Measurements from ENCODE around the gene COX4I1. TPM values are rescaled to one million over a fixed set of nuclear protein-coding genes. Genes with fewer than 3 reads are reported as not detected.

The COX4I1 gene
- total and polyA plus RNA-seq, 5 experiments from 2014 or later, result 750 to 1,344 (median 1,212) TPM

DNA sequence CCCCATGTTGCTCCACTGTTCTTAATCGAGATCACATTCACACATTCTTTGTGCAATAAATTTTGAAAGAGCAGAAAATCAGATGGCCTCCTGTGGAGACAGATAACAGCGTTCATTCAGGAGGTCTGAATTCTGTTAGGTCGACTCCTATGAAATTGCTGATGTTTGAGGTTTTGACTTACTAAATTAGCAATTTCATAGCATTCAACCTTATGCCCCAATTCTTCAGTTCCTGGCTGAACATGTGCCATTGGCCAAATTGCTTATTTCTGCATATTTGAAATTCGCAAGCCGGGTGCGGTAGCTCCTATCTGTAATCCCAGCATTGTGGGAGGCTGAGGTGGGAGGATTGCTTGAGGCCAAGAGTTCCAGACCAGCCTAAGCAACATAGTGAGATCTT is 26.5 kb upstream of the COX4I1 start:
- Mint-ChIP-seq H3K4me3 (no peak overlapping the region), H3K4me1 (no peaks in the 10 kb centered on the region), H3K36me3 (peaks cover 0 to 43% (median 9%) of the 10 kb centered on the region in 3 donors), H3K27me3 (no peaks in the 10 kb centered on the region), H3K27ac (no peak overlapping the region), H3K9me3 (no peaks in the 10 kb centered on the region)
- DNase-seq (peak in 1 of 10 donors; percentile 23), ATAC-seq (no peak)
- POLR2A ChIA-PET, result no interaction called here

DNA sequence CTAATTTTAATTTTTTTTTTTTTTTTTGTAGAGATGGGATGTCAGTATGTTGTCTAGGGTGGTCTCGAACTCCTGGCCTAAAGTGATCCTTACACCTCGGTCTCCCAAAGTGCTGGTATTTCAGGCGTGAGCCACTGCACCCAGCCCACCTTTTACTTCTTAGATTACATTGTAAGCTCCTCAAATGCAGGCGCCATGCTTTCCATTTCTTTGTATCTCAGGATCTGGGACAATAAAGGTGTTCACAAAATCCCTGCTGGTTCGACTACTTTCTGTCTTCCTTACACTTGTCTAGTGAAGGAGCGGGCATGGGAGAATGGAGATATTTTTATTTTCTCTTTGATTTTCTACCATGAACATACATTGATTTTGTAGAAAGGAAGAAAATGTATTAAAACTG is 25.4 kb upstream of the COX4I1 start:
- Mint-ChIP-seq H3K36me3 (peaks cover 0 to 54% (median 14%) of the 10 kb centered on the region in 3 donors), H3K9me3 (no peaks in the 10 kb centered on the region), H3K27me3 (no peaks in the 10 kb centered on the region), H3K4me3 (no peak overlapping the region), H3K4me1 (peaks cover 0 to 5% (median 0%) of the 10 kb centered on the region in 4 donors), H3K27ac (no peak overlapping the region)
- ATAC-seq (no peak), DNase-seq (no peak)
- POLR2A ChIA-PET, result interaction anchor here (0.7 to 1.2 kb wide), 5 partner anchors 13 to 355 kb away, joined by 3 to 4 read pairs (median 4); no protein-coding TSS in a partner anchor

DNA sequence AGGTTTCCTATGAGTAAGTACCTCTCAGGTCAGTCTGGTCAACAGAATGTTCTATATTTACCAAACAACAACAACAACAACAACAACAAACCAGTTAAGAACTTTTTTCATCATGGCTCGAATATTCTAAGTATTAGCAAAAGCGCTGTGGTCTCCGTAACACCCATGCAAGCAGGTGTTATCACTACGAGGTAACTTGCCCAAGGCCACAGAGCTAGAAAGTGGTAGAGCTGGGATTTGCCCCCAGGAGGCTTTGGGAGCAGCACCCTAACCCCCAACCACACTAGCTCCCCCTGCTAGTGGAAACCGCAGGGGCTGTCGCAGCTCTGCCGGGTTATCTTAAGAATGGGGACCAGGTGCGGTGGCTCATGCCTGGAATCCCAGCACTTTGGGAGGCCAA is 24.7 kb upstream of the COX4I1 start:
- Mint-ChIP-seq H3K36me3 (peaks cover 0 to 56% (median 15%) of the 10 kb centered on the region in 3 donors), H3K27me3 (no peaks in the 10 kb centered on the region), H3K4me3 (no peak overlapping the region), H3K9me3 (no peaks in the 10 kb centered on the region), H3K4me1 (peaks cover 0 to 7% (median 0%) of the 10 kb centered on the region in 4 donors), H3K27ac (peak overlapping the region in 1 of 10 donors; percentile 60)
- ATAC-seq (no peak), DNase-seq (peak in 1 of 10 donors; percentile 57)
- POLR2A ChIA-PET, result interaction anchor here (1.2 kb wide), 1 partner anchor 51 kb away, joined by 4 read pairs; no protein-coding TSS in a partner anchor

DNA sequence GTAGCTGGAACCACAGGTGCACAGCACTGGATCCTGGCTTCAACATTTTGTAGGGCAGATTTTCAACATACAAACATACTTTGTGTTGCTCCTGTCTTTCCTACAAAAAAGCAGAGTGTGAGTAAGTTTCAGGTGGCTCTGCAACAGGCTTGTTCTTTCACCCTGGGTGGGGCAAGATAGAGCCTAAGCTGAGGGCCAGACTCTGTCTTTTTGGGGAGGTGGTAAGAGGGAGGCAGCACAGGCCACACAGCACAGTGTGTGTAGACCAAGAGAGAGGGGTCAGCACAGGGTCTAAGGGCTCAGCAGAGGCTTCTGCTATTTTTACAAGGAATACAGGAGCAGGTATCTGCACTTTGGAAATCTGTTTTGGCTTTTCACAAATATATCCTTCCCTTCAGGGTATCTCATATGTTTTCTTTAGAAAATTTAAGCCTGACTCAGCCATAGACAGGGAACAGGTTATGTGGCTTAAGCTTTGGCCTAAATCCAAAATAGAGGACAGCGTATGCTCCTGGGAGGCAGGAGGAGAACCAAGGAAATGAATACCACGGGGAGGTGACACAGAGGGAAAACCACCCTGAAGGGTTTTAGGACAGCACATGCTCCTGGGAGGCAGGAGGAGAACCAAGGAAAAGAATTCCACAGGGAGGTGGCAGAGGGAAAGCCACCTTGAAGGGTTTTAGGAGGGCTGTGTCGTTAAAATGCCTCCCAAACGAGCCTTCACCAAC is 21.7 kb upstream of the COX4I1 start:
- H3K9me3 Mint-ChIP-seq, result no peaks in the 10 kb centered on the region
- H3K27ac Mint-ChIP-seq, result peak overlapping the region in 4 of 10 donors; percentile 44 to 63 (median 55)
- POLR2A ChIA-PET, result no interaction called here
- no peaks in the 10 kb centered on the region for H3K27me3 Mint-ChIP-seq
- no peak for ATAC-seq
- no peak overlapping the region for H3K4me3 Mint-ChIP-seq
- peak in 1 of 10 donors; percentile 15 for DNase-seq
- peaks cover 0 to 67% (median 16%) of the 10 kb centered on the region in 3 donors for H3K36me3 Mint-ChIP-seq
- peaks cover 0 to 7% (median 3%) of the 10 kb centered on the region in 4 donors for H3K4me1 Mint-ChIP-seq

DNA sequence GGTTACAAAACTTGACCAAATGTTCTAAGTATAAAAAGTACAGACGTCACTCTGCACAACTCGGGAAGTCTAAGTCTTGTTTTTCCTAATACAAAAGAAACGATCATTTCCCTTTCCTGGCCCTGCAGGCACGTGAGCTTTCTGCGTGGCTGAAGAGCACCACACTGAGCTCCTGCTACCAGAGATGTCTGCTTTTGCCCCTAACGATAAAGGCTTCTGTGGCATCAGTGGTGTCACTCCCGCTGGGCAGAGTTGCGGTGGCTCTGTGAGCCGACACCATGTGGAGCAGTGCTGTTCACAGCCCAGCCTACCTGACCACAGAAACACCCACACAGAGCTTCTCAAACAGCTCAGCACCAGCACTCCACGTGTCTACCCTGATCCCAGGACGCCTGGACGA is 20.6 kb upstream of the COX4I1 start:
- Mint-ChIP-seq H3K36me3 (peaks cover 0 to 76% (median 16%) of the 10 kb centered on the region in 3 donors), H3K9me3 (no peaks in the 10 kb centered on the region), H3K27me3 (no peaks in the 10 kb centered on the region), H3K27ac (peak overlapping the region in 4 of 10 donors; percentile 14 to 73 (median 40)), H3K4me3 (no peak overlapping the region), H3K4me1 (peaks cover 0 to 8% (median 5%) of the 10 kb centered on the region in 4 donors)
- POLR2A ChIA-PET, result no interaction called here
- ATAC-seq, result no peak
- no peak for DNase-seq

DNA sequence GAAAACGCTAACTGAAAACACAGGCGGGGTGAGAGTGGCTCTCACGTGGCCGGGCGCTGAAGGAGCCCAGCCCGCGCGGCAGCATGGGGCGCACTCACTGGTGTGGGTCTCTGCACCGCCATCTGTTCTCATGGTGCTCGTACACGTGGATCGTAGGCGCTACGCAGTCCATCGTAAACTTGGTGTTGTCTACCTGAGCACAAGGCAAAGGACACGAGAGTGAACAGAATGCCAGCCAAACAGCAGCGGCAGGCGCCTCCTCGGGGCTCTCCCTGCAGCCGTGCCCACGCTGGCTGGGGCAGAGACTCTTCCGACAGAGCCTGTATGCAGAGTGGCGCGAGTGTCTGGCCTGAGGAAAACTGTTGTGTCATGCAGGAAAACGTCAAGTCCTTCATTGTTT is 19.2 kb upstream of the COX4I1 start:
- POLR2A ChIA-PET, result no interaction called here
- ATAC-seq (no peak), DNase-seq (no peak)
- Mint-ChIP-seq H3K27ac (no peak overlapping the region), H3K27me3 (no peaks in the 10 kb centered on the region), H3K4me3 (no peak overlapping the region), H3K4me1 (peaks cover 0 to 8% (median 5%) of the 10 kb centered on the region in 4 donors), H3K36me3 (peaks cover 0 to 75% (median 16%) of the 10 kb centered on the region in 3 donors), H3K9me3 (no peaks in the 10 kb centered on the region)

DNA sequence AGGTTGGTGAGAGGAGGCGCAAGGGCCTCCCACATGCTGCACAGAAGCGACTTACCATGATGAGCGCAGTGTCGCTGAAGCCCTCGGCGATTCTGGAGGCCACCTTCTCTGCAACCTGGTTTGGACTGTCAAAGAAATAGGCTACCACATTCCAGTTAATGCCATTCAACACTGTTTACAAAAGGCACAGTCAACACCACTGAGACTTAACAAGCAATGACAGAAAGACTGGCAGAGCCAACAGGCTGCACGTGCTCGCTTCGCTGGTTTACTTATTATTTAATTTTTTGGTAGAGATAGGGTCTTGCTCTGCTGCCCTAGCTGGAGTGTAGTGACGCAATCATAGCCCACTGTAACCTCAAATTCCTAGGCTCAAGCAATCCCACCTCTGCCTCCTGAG is 18.3 kb upstream of the COX4I1 start:
- Mint-ChIP-seq H3K4me1 (peaks cover 7 to 15% (median 9%) of the 10 kb centered on the region in 4 donors), H3K27ac (peak overlapping the region in 2 of 10 donors; percentile 22 to 62), H3K27me3 (no peaks in the 10 kb centered on the region), H3K36me3 (peaks cover 0 to 81% (median 16%) of the 10 kb centered on the region in 3 donors), H3K4me3 (no peak overlapping the region), H3K9me3 (no peaks in the 10 kb centered on the region)
- ATAC-seq (no peak), DNase-seq (no peak)
- POLR2A ChIA-PET, result no interaction called here

DNA sequence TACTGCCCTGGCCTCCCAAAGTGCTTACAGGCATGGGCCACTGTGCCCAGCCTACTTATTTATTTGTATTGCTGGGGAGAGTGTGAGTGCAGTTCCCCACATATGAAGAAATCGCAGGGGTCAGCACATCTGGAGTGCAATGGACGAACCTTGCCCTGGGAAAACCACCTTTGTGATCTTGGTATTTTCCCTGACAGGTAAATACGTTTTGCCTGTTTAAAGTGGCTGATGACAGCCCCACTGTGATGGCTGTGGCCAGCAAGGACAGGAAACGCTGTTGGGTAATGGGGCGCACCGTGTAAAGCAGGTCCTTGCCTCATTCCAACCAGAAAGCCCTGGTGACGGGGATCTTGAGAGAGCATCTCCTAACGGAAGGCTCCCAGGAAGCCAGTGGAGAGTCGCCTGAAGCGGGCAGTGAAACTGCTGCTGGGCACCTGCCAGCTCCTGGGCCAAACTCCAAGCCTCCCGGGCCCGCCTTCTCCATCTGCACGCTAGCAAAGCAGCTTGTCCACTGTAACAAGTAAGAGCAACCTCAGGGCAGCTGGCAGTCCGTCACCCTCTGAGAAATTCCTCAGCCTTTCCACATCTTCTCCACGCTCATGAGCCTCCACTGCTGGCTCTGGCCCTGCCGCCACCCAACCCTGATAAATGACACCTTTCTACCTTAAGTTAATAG is 17.7 kb upstream of the COX4I1 start:
- peaks cover 9 to 18% (median 12%) of the 10 kb centered on the region in 4 donors for H3K4me1 Mint-ChIP-seq
- no peak overlapping the region for H3K4me3 Mint-ChIP-seq
- ATAC-seq (no peak), DNase-seq (no peak)
- H3K27me3 Mint-ChIP-seq, result no peaks in the 10 kb centered on the region
- POLR2A ChIA-PET, result no interaction called here
- peaks cover 0 to 79% (median 16%) of the 10 kb centered on the region in 3 donors for H3K36me3 Mint-ChIP-seq
- H3K9me3 Mint-ChIP-seq, result no peaks in the 10 kb centered on the region
- H3K27ac Mint-ChIP-seq, result peak overlapping the region in 4 of 10 donors; percentile 8 to 47 (median 26)

DNA sequence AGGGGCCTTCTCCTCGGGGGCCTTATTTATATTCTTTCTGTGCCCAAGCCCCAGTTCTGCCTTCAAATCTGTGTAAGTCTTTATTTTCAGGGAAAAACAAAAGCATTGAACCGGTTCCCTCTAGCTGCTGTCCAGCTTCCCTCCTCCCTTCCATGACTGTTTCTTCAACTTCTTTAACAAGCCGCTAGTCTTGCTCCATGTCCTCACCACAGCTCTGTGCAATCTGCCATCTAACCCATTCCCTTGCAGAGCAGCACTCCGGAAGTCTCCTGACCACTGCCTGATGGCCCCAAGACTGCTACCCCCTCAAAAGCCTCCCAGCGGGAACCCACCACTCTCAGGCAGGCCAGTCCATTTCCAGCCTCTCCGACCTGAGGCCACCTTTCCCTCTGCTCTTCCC is 17.0 kb upstream of the COX4I1 start:
- H3K36me3 Mint-ChIP-seq, result peaks cover 0 to 82% (median 16%) of the 10 kb centered on the region in 3 donors
- H3K27me3 Mint-ChIP-seq, result no peaks in the 10 kb centered on the region
- H3K27ac Mint-ChIP-seq, result peak overlapping the region in 5 of 10 donors; percentile 8 to 81 (median 47)
- POLR2A ChIA-PET, result no interaction called here
- H3K4me3 Mint-ChIP-seq, result no peak overlapping the region
- ATAC-seq, result no peak
- no peaks in the 10 kb centered on the region for H3K9me3 Mint-ChIP-seq
- no peak for DNase-seq
- peaks cover 9 to 19% (median 12%) of the 10 kb centered on the region in 4 donors for H3K4me1 Mint-ChIP-seq

DNA sequence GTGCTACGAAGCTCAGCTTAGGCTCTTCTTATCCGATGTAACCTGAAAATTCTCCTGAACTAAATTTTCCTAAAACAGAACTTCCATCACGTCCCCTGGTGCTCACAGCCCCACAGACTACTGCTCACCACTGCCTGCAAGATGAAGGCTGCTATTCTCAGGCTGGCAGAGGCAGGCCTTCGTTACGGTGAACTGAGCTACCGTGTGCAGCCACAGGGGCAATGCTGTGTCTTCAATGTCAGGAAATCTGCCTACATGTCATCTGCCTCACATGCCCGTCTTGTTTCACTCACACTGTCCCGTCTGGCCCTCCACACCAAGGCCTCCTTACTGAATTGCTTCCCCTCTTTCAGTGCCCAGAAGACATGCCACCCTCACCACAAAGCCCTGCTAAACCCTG is 16.1 kb upstream of the COX4I1 start:
- Mint-ChIP-seq H3K9me3 (no peaks in the 10 kb centered on the region), H3K36me3 (peaks cover 0 to 81% (median 16%) of the 10 kb centered on the region in 3 donors), H3K27me3 (no peaks in the 10 kb centered on the region), H3K27ac (peak overlapping the region in 4 of 10 donors; percentile 22 to 45 (median 38)), H3K4me3 (no peak overlapping the region), H3K4me1 (peaks cover 9 to 24% (median 12%) of the 10 kb centered on the region in 4 donors)
- ATAC-seq, result no peak
- POLR2A ChIA-PET, result no interaction called here
- no peak for DNase-seq

DNA sequence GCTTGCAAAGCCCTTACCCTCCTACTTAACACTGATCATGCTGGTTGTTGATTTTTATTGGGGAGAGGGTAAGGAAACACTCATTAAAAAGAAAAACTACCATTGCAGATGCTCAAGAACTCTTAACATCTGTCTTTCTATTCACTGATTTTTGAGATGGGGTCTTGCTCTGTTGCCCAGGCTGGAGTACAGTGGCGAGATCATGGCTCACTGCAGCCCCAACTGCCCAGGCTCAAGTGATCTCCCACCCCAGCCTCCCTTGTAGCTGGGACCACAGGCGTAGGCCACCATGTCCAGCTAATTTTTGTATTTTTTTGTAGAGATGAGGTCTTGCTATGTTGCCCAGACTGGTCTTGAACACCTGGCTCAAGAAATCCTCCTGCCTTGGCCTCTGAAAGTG is 14.7 kb upstream of the COX4I1 start:
- no peak for ATAC-seq
- Mint-ChIP-seq H3K36me3 (peaks cover 0 to 75% (median 19%) of the 10 kb centered on the region in 3 donors), H3K4me1 (peaks cover 14 to 38% (median 18%) of the 10 kb centered on the region in 4 donors)

DNA sequence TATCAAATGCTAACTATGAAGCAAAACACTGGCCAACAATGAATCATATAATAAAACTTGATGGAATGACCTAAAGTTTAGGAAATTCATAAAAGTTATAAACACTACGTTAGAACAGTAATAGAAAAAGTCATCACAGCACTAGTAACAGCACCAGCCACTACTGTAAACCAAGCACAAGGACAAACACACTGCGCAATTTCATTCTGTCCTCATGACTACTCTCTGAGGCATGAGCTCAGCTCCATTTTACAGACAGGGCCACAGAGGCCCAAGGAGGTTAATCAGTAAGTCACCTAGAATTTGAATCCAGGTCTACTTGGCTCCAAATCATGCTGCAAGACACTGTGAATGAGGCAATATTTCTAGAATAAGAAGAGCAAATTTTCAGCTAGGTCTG is 13.6 kb upstream of the COX4I1 start:
- Mint-ChIP-seq H3K4me1 (peaks cover 21 to 49% (median 29%) of the 10 kb centered on the region in 4 donors), H3K27me3 (no peaks in the 10 kb centered on the region), H3K27ac (peak overlapping the region in 5 of 10 donors; percentile 43 to 67 (median 66)), H3K36me3 (peaks cover 0 to 67% (median 11%) of the 10 kb centered on the region in 3 donors), H3K4me3 (peak overlapping the region in 1 of 10 donors; percentile 5), H3K9me3 (peaks cover 0 to 2% (median 0%) of the 10 kb centered on the region in 9 donors)
- ATAC-seq (no peak), DNase-seq (no peak)
- POLR2A ChIA-PET, result no interaction called here

More for the DNA sequence above, 14.7 kb upstream of the COX4I1 start:
- no peaks in the 10 kb centered on the region for H3K27me3 Mint-ChIP-seq
- H3K9me3 Mint-ChIP-seq, result peaks cover 0 to 2% (median 0%) of the 10 kb centered on the region in 9 donors
- POLR2A ChIA-PET, result interaction anchor here (0.6 kb wide), 1 partner anchor 21 kb away, joined by 3 read pairs; no protein-coding TSS in a partner anchor
- no peak overlapping the region for H3K4me3 Mint-ChIP-seq
- no peak for DNase-seq
- no peak overlapping the region for H3K27ac Mint-ChIP-seq
